Right lobe of liver (tissue), 4 donors: ENCODE results near the gene P2RY6.

Experiments used
- CTCF ChIP-seq, 4 donors: fragments of 200-600 bp in 3 of 4; fragments of 450-650 bp in 1 of 4; IDR thresholded peaks; one replicate each; pipeline versions ENCODE4 v1.5.1 to v1.8.0; 2016 to 2022; ENCODE audit warnings: antibody characterized with exemption in 4 of 4, mild to moderate bottlenecking in 2 of 4
- POLR2A ChIP-seq: fragments of 450-650 bp; IDR thresholded peaks from one replicate; pipeline ENCODE4 v1.6.1; 2017; ENCODE audit warnings: antibody characterized with exemption, mild to moderate bottlenecking
- donor health status: DM: no; HTN: no; CAD: no.
- donor health status: DM: no; HTN: no; CAD: no.
- donor health status: DM: no; HTN: yes; CAD: no.

DNA sequence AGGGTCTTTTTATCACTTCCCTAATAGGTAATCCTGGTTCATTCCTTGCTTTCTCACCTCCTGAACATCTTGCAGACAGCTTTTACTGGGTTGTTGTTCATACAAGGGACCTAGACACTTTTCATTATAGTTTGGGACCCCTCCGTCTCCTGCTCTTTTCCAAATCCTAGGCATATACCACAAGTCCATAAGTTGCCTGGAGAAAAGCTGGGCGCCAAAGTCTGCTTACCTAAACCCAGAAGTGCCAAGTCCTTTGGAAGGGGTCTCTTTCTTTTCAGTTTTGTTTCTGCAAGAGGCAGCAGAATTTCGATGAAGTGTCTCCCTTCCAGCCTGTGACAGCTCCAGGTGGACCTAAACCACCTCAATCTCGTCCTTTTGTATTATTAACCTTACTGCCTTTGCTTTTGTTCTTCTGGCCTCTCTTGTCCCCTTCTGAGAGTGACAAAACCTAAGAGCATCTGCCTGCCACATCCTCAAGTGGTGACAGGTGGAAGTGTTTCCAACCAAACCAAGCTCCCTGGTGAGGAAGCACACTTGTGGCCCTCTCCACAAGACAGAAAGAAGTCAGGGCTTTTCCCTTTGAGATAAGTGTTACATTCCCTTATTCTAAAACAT lies 19.5 kb upstream of the P2RY6 start:
- TF ChIP-seq CTCF (IDR thresholded peaks at IDR 0.05) (no peak), POLR2A (no peak)
